ENCODE data around the gene VAV2.

The VAV2 gene

DNA sequence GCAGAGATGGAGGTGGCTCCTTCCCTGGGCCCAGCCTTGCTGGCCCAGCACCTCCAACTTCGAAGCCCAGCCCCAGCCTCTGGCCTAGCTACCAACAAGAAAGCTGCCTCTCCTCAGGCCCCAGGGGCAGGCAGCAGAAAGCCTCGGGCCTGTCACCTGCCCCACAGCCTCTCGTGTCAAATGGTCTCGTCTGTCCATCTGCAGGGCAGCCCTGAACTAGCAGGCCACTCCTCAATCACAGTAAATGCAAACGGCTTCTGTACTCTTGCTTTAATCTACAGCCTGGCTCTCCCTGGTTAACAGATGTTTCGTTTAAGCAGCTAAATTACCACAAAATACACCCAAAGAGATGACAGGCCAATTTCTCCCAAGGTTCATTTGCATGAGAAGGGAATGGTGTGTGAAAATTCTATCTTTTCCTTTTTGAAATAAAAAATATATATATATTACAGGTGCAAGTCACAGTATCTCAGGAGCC, 21.5 kb downstream of the VAV2 start:
- H3K4me3 ChIP-seq (ENCODE audit: low read length), result no peak overlapping the region
- no peak for DNase-seq (ENCODE audit: low read depth)
- TF ChIP-seq, protein P1, sequence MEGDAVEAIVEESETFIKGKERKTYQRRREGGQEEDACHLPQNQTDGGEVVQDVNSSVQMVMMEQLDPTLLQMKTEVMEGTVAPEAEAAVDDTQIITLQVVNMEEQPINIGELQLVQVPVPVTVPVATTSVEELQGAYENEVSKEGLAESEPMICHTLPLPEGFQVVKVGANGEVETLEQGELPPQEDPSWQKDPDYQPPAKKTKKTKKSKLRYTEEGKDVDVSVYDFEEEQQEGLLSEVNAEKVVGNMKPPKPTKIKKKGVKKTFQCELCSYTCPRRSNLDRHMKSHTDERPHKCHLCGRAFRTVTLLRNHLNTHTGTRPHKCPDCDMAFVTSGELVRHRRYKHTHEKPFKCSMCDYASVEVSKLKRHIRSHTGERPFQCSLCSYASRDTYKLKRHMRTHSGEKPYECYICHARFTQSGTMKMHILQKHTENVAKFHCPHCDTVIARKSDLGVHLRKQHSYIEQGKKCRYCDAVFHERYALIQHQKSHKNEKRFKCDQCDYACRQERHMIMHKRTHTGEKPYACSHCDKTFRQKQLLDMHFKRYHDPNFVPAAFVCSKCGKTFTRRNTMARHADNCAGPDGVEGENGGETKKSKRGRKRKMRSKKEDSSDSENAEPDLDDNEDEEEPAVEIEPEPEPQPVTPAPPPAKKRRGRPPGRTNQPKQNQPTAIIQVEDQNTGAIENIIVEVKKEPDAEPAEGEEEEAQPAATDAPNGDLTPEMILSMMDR (IDR thresholded peaks at IDR 0.05; ENCODE audit: insufficient read depth, low read depth, low read length, missing control alignments), result no peak

DNA sequence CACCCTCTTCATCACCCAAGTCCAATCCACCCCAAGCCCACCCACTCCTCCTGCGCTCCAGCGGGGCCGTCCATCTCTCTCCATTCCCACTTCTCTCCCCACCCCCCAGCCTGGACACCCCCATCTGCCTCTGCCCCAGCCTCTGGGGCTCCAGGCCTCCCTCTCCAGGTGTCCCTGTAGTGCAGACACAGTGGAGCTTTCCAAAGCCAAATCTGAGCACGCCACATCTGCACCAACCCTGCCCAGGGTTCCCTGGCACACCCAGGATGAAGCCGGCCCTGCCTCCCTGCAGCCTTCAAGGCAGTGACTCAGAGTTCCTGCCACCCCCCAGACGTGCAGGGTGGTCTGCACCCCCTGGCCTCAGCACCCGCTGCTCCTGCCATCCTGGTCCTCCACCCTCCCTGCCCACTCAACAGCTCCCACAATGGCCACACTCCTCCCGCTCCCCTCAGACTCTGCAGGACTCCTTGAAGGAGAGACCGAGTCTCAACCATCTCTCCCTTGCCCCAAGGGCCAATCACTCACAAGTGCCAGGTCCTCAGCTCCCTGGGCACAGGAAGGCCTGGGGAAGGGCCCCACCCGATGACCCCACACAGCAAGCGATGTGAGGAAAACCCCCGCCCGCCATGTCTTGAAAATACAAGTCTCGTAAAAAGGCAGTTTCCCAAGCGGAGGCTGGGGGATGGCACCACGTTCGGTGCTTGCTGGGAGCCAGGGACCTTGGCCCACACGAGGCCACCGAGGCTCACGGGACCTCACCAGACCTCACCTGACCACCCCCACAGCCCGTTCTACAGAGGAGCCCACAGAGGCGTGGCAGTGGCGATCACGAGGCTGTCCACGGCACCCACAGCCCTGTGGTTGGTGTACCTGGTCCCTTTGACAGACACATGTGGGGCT, 22.2 kb downstream of the VAV2 start:
- TF ChIP-seq, protein P1 (IDR thresholded peaks at IDR 0.05; ENCODE audit: insufficient read depth, low read depth, low read length, missing control alignments), result no peak
- no peak overlapping the region for H3K4me3 ChIP-seq (ENCODE audit: low read length)
- no peak for DNase-seq (ENCODE audit: low read depth)

DNA sequence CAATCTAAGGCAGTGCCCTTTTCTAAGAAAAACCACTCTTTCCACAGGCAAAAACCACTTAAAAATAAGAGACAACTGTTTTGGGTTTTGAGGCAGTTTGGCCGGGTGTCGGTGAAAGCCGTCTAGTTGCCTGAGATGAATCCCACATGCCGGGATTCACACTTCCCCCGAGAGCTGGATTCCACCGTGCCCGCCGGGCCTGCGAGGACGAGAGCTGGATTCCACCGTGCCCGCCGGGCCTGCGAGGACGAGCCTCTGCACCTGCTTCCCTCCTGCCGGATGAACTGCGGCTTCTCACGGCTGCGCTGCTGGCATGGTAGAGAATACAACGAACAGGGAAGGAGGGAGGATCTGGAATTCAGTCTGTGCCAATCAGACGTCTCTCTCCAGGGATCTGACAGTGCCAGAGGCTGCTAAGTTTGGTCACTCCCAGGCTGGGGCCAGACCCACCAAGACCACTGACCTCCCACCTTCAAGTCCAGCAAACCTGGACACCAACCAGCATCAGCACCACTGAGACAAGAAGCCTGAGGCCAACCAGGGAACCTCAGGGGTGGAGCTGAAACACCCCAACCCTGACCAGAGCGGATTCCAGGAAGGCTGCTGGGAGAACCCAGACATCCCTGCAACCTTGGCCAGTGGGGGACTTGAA, 23.0 kb downstream of the VAV2 start:
- TF ChIP-seq, protein P1 (IDR thresholded peaks at IDR 0.05; ENCODE audit: insufficient read depth, low read depth, low read length, missing control alignments), result no peak
- no peak overlapping the region for H3K4me3 ChIP-seq (ENCODE audit: low read length)
- DNase-seq (ENCODE audit: low read depth), result peak; percentile 29

DNA sequence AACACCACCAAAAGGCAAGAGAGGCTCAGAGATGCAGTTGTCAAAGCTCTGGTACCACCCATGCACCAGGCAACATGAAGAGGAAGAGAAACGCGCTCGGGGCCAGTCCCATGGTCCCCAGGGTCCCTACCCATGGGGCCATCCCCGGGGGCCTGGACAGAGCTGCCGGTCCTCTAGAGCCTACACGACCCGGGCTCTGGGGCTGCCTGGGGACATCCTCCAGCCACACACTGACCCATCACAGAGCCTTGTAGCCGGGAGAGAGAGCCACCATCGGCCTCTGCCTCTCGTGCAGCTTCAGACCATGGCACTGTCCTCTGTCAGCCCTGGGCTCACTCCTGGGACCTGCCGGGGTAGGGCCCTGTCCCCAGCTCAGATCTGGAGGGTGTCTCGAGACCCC, 23.7 kb downstream of the VAV2 start:
- H3K4me3 ChIP-seq (ENCODE audit: low read length), result no peak overlapping the region
- TF ChIP-seq, protein P1 (IDR thresholded peaks at IDR 0.05; ENCODE audit: insufficient read depth, low read depth, low read length, missing control alignments), result no peak
- DNase-seq (ENCODE audit: low read depth), result no peak

DNA sequence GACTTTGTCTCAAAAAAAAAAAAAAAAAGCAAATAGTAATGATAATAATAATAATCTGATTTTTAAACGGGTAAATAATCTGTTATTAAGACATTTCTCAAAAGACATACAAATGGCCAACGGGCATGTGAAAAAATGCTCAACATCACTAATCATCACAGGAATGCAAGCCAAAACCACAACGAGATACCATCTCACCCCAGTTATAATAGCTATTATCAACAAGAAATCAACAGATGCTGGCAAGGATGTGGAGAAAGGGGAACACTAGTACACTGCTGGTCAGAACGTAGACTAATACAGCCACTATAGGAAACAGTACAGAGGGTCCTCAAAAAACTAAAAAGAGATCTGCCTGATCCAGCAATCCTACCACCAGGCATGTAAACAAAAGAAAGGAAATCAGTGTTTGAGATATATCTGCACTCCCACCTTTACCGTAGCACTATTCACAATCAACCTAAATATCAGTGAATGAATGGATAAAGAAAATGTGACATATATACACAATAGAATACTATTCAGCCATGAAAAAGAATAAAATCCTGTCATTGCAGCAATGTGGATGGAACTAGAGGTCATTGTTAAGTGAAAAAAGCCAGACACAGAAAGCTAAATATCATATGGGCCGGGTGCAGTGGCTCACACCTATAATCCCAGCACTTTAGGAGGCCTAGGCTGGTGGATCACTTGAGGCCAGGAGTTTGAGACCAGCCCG, 24.9 kb downstream of the VAV2 start:
- TF ChIP-seq, protein P1 (IDR thresholded peaks at IDR 0.05; ENCODE audit: insufficient read depth, low read depth, low read length, missing control alignments), result no peak
- H3K4me3 ChIP-seq (ENCODE audit: low read length), result no peak overlapping the region
- DNase-seq (ENCODE audit: low read depth), result peak; percentile 69

DNA sequence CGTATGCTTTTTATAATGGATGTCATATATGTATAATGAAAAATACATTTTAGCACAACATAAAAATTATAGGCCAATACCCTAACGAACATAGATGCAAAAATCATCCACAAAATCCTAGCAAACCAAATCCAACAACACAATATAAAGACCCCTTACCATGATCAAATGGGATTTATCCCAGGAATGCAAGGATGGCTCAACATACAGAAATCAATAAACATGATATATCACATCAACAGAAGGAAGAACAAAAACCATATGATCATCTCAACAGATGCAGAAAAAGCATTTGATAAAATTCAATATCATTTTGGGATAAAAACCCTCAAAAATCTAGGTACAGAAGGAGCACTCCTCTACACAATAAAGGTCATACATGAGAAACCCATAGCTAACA, 27.7 kb downstream of the VAV2 start:
- no peak overlapping the region for H3K4me3 ChIP-seq (ENCODE audit: low read length)
- no peak for DNase-seq (ENCODE audit: low read depth)
- TF ChIP-seq, protein P1 (IDR thresholded peaks at IDR 0.05; ENCODE audit: insufficient read depth, low read depth, low read length, missing control alignments), result no peak
